Mesothelial cell of epicardium (in vitro differentiated cells): ENCODE data around the gene LRRN4CL. TPM values are rescaled to one million over a fixed set of nuclear protein-coding genes. Genes with fewer than 3 reads are reported as not detected.
A peak's percentile ranks its signal among the peaks of the same experiment; 100 is the strongest.
"Not testable (repeated sequence)": the region's sequence is repeated elsewhere in the genome, so short reads cannot be mapped to it uniquely, and the experiment has no call there.

Experiments used
- DNase-seq, 2 experiments: peaks; one replicate each; pipeline ENCODE4 v3.0.0; 2021; ENCODE audit warnings: low spot score in 2 of 2; ENCODE audit not compliant: unreplicated experiment in 2 of 2
- H3K27ac Mint-ChIP-seq: 2 replicates; pipeline ENCODE4 v1.8.0; 2021; ENCODE audit warnings: mixed read lengths
- H3K27me3 Mint-ChIP-seq: 2 replicates; pipeline ENCODE4 v1.8.0; 2021; ENCODE audit warnings: low read depth, mixed read lengths
- H3K36me3 Mint-ChIP-seq: 2 replicates; pipeline ENCODE4 v1.8.0; 2021; ENCODE audit warnings: mixed read lengths
- H3K4me1 Mint-ChIP-seq: 2 replicates; pipeline ENCODE4 v1.8.0; 2021; ENCODE audit warnings: mixed read lengths
- H3K4me3 Mint-ChIP-seq: 2 replicates; pipeline ENCODE4 v1.8.0; 2021; ENCODE audit warnings: mild to moderate bottlenecking, moderate library complexity, mixed read lengths
- H3K9me3 Mint-ChIP-seq: 2 replicates; pipeline ENCODE4 v1.8.0; 2021; ENCODE audit warnings: mixed read lengths
- total RNA-seq: library from RNA; stranded (reverse); gene quantifications from 3 replicates; pipeline ENCODE4 v1.2.1, GENCODE V29; 2021
- TF ChIP-seq, protein P1 (sequence below): fragments of 200-600 bp; sonication (generic); IDR thresholded peaks from one replicate; pipeline ENCODE4 v1.5.0; 2021; ENCODE audit warnings: antibody characterized with exemption; ENCODE audit not compliant: unreplicated experiment

Gene LRRN4CL
- total RNA-seq, 1 donor from 2014 or later = 1.7 TPM

DNA sequence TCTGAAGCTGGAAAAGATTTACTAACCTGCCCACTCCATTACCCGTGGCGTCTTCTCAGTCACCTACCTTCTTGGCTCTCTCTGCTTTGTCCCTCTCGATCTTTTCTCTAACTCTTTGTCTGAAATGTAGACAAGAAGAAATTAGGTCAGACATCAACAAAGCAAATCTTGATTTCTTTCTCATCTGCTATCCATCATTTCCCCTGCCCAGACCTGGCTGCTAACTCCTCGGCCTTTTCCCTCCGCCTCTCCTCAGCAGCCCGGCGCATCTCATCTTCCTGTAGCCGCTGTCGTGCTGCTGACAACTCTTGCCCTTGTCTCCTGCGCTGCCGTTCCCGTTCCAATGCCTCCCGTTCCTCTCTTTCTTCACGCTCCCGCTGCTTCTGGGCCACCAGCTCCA lies 11.6 kb downstream of the LRRN4CL start:
- H3K9me3 Mint-ChIP-seq = no peaks in the 10 kb centered on the region

DNA sequence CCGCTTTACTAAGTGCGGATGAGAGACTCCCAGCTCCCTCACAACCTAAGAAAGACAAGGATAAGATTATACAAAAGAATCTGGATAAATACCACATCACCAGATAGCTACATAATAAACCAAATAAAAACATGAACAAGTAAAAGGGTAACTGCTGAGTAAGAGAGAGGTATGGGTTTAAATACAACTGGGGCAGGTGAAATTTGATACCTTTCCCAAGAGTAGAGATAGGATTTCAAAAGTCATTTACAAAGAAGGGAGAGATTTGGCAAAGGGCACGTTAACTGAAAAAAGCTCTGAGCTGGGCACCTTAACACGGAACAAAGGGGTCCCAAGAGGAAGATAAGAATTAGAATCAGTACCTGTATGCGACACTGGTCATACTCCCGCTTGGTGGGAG lies 12.2 kb downstream of the LRRN4CL start:
- Mint-ChIP-seq H3K27ac (no peak overlapping the region), H3K36me3 (peaks cover 15% of the 10 kb centered on the region), H3K9me3 (no peaks in the 10 kb centered on the region), H3K27me3 (no peaks in the 10 kb centered on the region), H3K4me1 (peaks cover 27% of the 10 kb centered on the region), H3K4me3 (peak overlapping the region; percentile 91)
- no peak for DNase-seq
- TF ChIP-seq, protein P1, sequence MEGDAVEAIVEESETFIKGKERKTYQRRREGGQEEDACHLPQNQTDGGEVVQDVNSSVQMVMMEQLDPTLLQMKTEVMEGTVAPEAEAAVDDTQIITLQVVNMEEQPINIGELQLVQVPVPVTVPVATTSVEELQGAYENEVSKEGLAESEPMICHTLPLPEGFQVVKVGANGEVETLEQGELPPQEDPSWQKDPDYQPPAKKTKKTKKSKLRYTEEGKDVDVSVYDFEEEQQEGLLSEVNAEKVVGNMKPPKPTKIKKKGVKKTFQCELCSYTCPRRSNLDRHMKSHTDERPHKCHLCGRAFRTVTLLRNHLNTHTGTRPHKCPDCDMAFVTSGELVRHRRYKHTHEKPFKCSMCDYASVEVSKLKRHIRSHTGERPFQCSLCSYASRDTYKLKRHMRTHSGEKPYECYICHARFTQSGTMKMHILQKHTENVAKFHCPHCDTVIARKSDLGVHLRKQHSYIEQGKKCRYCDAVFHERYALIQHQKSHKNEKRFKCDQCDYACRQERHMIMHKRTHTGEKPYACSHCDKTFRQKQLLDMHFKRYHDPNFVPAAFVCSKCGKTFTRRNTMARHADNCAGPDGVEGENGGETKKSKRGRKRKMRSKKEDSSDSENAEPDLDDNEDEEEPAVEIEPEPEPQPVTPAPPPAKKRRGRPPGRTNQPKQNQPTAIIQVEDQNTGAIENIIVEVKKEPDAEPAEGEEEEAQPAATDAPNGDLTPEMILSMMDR = no peak

More for the DNA sequence above, 11.6 kb downstream of the LRRN4CL start:
- peaks cover 26% of the 10 kb centered on the region for H3K4me1 Mint-ChIP-seq
- DNase-seq = no peak
- TF ChIP-seq, protein P1 = no peak
- no peaks in the 10 kb centered on the region for H3K27me3 Mint-ChIP-seq
- H3K36me3 Mint-ChIP-seq = peaks cover 15% of the 10 kb centered on the region
- peak overlapping the region; percentile 98 for H3K27ac Mint-ChIP-seq
- peak overlapping the region; percentile 91 for H3K4me3 Mint-ChIP-seq

DNA sequence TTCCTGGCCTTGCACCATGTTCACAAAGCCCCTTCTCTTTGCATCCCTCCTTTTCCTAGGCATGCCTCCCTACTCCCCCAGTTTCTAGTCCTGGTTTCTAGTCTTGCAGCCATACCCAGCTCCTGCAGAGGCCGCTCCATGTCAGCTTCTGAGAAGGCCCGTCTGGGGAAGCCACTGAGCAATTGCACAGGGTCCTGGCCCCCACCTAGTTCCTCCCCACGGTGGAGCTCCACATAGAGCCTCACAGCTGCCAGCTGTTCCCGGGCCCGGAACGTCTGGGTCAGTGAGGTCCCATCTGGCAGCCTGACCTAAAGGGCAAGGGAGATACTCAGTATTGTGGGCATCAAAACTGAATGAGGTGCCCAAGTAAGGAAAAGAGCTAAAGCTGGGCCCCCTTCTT lies 12.6 kb downstream of the LRRN4CL start:
- no peak for DNase-seq
- H3K4me3 Mint-ChIP-seq = peak overlapping the region; percentile 91
- H3K4me1 Mint-ChIP-seq = peaks cover 28% of the 10 kb centered on the region

DNA sequence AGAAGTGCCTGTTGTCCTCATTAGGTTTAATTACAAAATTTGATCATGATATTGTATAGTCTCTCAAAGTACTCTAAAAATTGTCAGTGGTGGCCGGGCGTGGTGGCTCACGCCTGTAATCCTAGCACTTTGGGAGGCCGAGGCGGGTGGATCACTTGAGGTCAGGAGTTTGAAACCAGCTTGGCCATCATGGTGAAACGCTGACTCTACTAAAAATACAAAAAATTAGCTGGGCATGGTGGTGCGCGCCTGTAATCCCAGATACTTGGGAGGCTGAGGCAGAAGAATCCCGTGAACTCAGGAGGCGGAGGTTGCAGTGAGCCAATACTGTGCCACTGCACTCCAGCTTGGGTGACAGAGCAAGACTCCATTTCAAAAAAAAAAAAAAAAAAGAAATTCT lies 13.9 kb downstream of the LRRN4CL start:
- not testable (repeated sequence) for H3K4me3 Mint-ChIP-seq, H3K9me3 Mint-ChIP-seq, H3K27ac Mint-ChIP-seq, H3K27me3 Mint-ChIP-seq, DNase-seq
- Mint-ChIP-seq H3K4me1 (peaks cover 33% of the 10 kb centered on the region), H3K36me3 (peaks cover 15% of the 10 kb centered on the region)

More for the DNA sequence above, 12.6 kb downstream of the LRRN4CL start:
- Mint-ChIP-seq H3K9me3 (no peaks in the 10 kb centered on the region), H3K27ac (no peak overlapping the region), H3K36me3 (peaks cover 15% of the 10 kb centered on the region), H3K27me3 (no peaks in the 10 kb centered on the region)
- TF ChIP-seq, protein P1 = no peak

DNA sequence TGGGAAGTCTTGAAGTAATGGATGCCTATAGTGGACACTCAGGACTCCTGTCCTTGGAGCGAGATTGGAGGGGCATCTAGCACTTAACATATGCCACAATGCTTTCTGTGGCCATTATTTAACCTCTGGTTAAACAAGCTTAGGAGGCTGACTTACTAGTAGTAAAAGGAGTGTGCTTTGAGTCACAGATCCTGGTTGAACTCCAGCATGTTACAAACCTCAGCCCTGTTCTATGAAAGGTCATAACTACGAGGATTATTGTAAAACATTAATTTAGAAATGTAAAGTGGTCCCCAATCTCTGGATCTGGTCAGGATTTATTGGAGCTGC lies 16.2 kb downstream of the LRRN4CL start:
- TF ChIP-seq, protein P1 = no peak
- peak overlapping the region; percentile 100 for H3K4me3 Mint-ChIP-seq
- H3K27me3 Mint-ChIP-seq = no peaks in the 10 kb centered on the region
- H3K9me3 Mint-ChIP-seq = no peaks in the 10 kb centered on the region
- H3K4me1 Mint-ChIP-seq = peaks cover 24% of the 10 kb centered on the region
- DNase-seq = no peak
- H3K27ac Mint-ChIP-seq = peak overlapping the region; percentile 47
- peaks cover 18% of the 10 kb centered on the region for H3K36me3 Mint-ChIP-seq

DNA sequence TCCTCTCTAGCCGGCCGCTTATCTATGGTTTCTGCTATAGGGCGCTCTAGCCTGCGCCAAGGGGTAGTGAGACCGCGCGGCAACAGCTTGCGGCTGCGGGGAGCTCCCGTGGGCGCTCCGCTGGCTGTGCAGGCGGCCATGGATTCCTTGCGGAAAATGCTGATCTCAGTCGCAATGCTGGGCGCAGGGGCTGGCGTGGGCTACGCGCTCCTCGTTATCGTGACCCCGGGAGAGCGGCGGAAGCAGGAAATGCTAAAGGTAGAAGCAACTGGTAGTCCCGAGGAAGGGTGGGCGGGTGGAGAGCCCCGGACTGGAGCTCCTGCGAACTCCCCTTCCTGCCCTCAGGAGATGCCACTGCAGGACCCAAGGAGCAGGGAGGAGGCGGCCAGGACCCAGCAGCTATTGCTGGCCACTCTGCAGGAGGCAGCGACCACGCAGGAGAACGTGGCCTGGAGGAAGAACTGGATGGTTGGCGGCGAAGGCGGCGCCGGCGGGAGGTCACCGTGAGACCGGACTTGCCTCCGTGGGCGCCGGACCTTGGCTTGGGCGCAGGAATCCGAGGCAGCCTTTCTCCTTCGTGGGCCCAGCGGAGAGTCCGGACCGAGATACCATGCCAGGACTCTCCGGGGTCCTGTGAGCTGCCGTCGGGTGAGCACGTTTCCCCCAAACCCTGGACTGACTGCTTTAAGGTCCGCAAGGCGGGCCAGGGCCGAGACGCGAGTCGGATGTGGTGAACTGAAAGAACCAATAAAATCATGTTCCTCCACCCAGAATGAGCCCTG lies 17.5 kb downstream of the LRRN4CL start, which contains the start of the genes LBHD1 and UQCC3:
Gene LBHD1, minus strand, starts transcription at position 660 of the 782 bp plus-strand sequence. CDS start 2,236 bp downstream, outside the sequence.
Gene UQCC3, plus strand, starts transcription at position 66 of the 782 bp plus-strand sequence. Its CDS starts 73 bp downstream, at position 139.
- Mint-ChIP-seq H3K4me3 (peak within 1 kb of the TSS; percentile 100), H3K36me3 (peaks cover 10% of the 10 kb centered on the region), H3K4me1 (peaks cover 23% of the 10 kb centered on the region), H3K9me3 (no peaks in the 10 kb centered on the region), H3K27me3 (no peaks in the 10 kb centered on the region), H3K27ac (peak within 1 kb of the TSS; percentile 99)
- DNase-seq = peak; percentile 57 to 79
- TF ChIP-seq, protein P1 = no peak
